K562 treated with DMSO at 1 percent for 48 hours (cell line): Measurements from ENCODE around the gene ALDOC. TPM values are rescaled to one million over a fixed set of nuclear protein-coding genes. Genes with fewer than 3 reads are reported as not detected.

Experiments
- total RNA-seq: library from RNA; unstranded; fragments of 300-600 nt; gene quantifications from 2 replicates; pipeline ENCODE4 v1.2.3, GENCODE V29; 2022; ENCODE audit warnings: low replicate concordance; ENCODE audit errors: extremely low read depth

Gene ALDOC
- not detected in 2 replicates for total RNA-seq

GRCh38 chr17:28576758-28577465 lies at the start of gene ALDOC:
TSS of gene ALDOC (minus strand) at chr17:28576895. CDS start at chr17:28575532, 1,363 bp downstream.

GRCh38 chr17:28613931-28614381 lies 37.3 kb upstream of the ALDOC start, which contains the start of gene RSKR:
TSS of gene RSKR (minus strand) at chr17:28614185. CDS start at chr17:28614161, 24 bp downstream.

GRCh38 chr17:28598799-28599310 lies 22.2 kb upstream of the ALDOC start, which contains the start of gene SPAG5:
TSS of gene SPAG5 (minus strand) at chr17:28599025. CDS start at chr17:28598946, 79 bp downstream.

GRCh38 chr17:28571361-28572122 lies 5.2 kb downstream of the ALDOC start, which contains the start of gene PIGS:
TSS of gene PIGS (minus strand) at chr17:28571524. CDS start at chr17:28571496, 28 bp downstream.

GRCh38 chr17:28552176-28552999 lies 24.3 kb downstream of the ALDOC start, which contains the start of gene UNC119:
TSS of gene UNC119 (minus strand) at chr17:28552624. CDS start at chr17:28552557, 67 bp downstream.

Other genes with a start within 250 kb of the ALDOC start
- gene IFT20, start 241.4 kb downstream of the ALDOC start, total RNA-seq: not detected in 2 replicates
- gene TNFAIP1, start 241.1 kb downstream of the ALDOC start, total RNA-seq: not detected in 2 replicates
- not detected in 2 replicates for gene POLDIP2, start 219.4 kb downstream of the ALDOC start, total RNA-seq
- not detected in 2 replicates for gene SEBOX, start 211.7 kb downstream of the ALDOC start, total RNA-seq
- gene VTN, start 206.6 kb downstream of the ALDOC start, total RNA-seq: not detected in 2 replicates
- gene SARM1, start 205.2 kb downstream of the ALDOC start, total RNA-seq: not detected in 2 replicates
- gene SLC46A1, start 170.7 kb downstream of the ALDOC start, total RNA-seq: not detected in 2 replicates
- gene SLC13A2, start 103.3 kb downstream of the ALDOC start, total RNA-seq: not detected in 2 replicates
- gene FOXN1, start 70.5 kb downstream of the ALDOC start, total RNA-seq: not detected in 2 replicates
- gene UNC119, start 24.3 kb downstream of the ALDOC start, total RNA-seq: not detected in 2 replicates
- not detected in 2 replicates for gene PIGS, start 5.4 kb downstream of the ALDOC start, total RNA-seq
- not detected in 2 replicates for gene SPAG5, start 22.1 kb upstream of the ALDOC start, total RNA-seq
- gene RSKR, start 37.3 kb upstream of the ALDOC start, total RNA-seq: not detected in 2 replicates
- gene BLTP2, start 68.3 kb upstream of the ALDOC start, total RNA-seq: 500 TPM in 1 of 2 replicates, not detected in the other
- gene SDF2, start 85.0 kb upstream of the ALDOC start, total RNA-seq: not detected in 2 replicates
- gene SUPT6H, start 85.3 kb upstream of the ALDOC start, total RNA-seq: not detected in 2 replicates
- not detected in 2 replicates for gene PROCA1, start 135.0 kb upstream of the ALDOC start, total RNA-seq
- not detected in 2 replicates for gene RAB34, start 141.0 kb upstream of the ALDOC start, total RNA-seq
- 801 and 2,820 TPM in 2 replicates for gene RPL23A, start 143.1 kb upstream of the ALDOC start, total RNA-seq
- not detected in 2 replicates for gene TLCD1, start 149.3 kb upstream of the ALDOC start, total RNA-seq
- not detected in 2 replicates for gene NEK8, start 151.9 kb upstream of the ALDOC start, total RNA-seq
- gene TRAF4, start 167.1 kb upstream of the ALDOC start, total RNA-seq: 567 TPM in 1 of 2 replicates, not detected in the other